K562 (cell line): ENCODE results near the gene KLHL12. TPM values are rescaled to one million over a fixed set of nuclear protein-coding genes. Genes with fewer than 3 reads are reported as not detected.
A peak's percentile ranks its signal among the peaks of the same experiment; 100 is the strongest.

Source experiments
- ATF2 ChIP-seq: sonication (generic); formaldehyde crosslinking; IDR thresholded peaks from 2 replicates; pipeline ENCODE4 v1.8.1; 2022; ENCODE audit warnings: missing genetic modification reagents
- FOXO4 ChIP-seq: fragments of 450-650 bp; formaldehyde crosslinking; IDR thresholded peaks from 2 replicates; pipeline ENCODE4 v1.4.0; 2020; ENCODE audit warnings: mild to moderate bottlenecking, moderate library complexity
- HNRNPK ChIP-seq: fragments of 200-400 bp; formaldehyde crosslinking; IDR thresholded peaks from one replicate; pipeline ENCODE4 v1.6.1; 2018; ENCODE audit warnings: mild to moderate bottlenecking, low read depth, low read length; ENCODE audit not compliant: poor library complexity, severe bottlenecking
- MCM7 ChIP-seq, 2 experiments: fragments of 450-650 bp; IDR thresholded peaks; 2 replicates each; pipeline ENCODE4 v1.6.1; 2016 to 2018
- MED1 ChIP-seq: sonication (generic); formaldehyde crosslinking; IDR thresholded peaks from 2 replicates; pipeline ENCODE4 v1.8.1; 2023; ENCODE audit warnings: missing genetic modification reagents, borderline replicate concordance
- VEZF1 ChIP-seq: fragments of 200-800 bp; sonication (Bioruptor generic); IDR thresholded peaks from 2 replicates; pipeline ENCODE4 v1.6.1; 2017; ENCODE audit warnings: missing genetic modification characterization, missing compliant biosample characterization
- ZNF175 ChIP-seq: fragments of 200-800 bp; sonication (Bioruptor generic); IDR thresholded peaks from 2 replicates; pipeline ENCODE4 v1.6.1; 2016; ENCODE audit warnings: low read depth, mild to moderate bottlenecking, missing genetic modification characterization, missing compliant biosample characterization
- ZNF384 ChIP-seq: IDR thresholded peaks from 2 replicates; pipeline ENCODE4 v1.6.1; 2012; ENCODE audit warnings: low read depth, low read length, improper control_type of control experiment
- polyA plus RNA-seq, 8 experiments: library from polyadenylated mRNA; depleted of rRNA in 4 of 8; stranded (reverse) in 5 of 8; unstranded in 3 of 8; fragments of >200 nt; fragmentation: Nextera tagmentation in 2 of 8; fragmentation: Illumina TruSeq in 1 of 8; extraction: Ambion mirVana in 2 of 8; extraction: Trizol in 1 of 8; gene quantifications; 2 replicates each; pipeline versions ENCODE4 v1.2.1 to v1.2.3, GENCODE V29; 2011 to 2014; ENCODE audit warnings: inconsistent platforms in 1 of 8, missing spikeins in 1 of 8
- total RNA-seq, 7 experiments: library from RNA; depleted of rRNA in 6 of 7; stranded (reverse); fragments of >200 nt in 6 of 7; fragmentation: Illumina TruSeq in 2 of 7; extraction: Trizol in 2 of 7; gene quantifications; 2 replicates each; pipeline versions ENCODE4 v1.2.1 to v1.2.3, GENCODE V29; 2011 to 2021; ENCODE audit warnings: low replicate concordance in 1 of 7
- TF ChIP-seq, protein P1 (sequence below): sonication (generic); formaldehyde crosslinking; IDR thresholded peaks from 2 replicates; pipeline ENCODE4 v1.8.0; 2022; ENCODE audit warnings: missing genetic modification reagents, mild to moderate bottlenecking, moderate library complexity, borderline replicate concordance
- TF ChIP-seq, protein P2 (sequence below), 3 experiments: fragments of 200-800 bp in 1 of 3; sonication (Bioruptor generic) in 1 of 3; sonication (generic) in 1 of 3; formaldehyde crosslinking in 1 of 3; IDR thresholded peaks; 2 replicates each; pipeline versions ENCODE4 v1.6.1 to v1.8.0; 2016 to 2022; ENCODE audit warnings: mild to moderate bottlenecking in 2 of 3, missing compliant biosample characterization in 2 of 3, missing genetic modification characterization in 2 of 3, missing genetic modification reagents in 1 of 3
- TF ChIP-seq, protein P3 (sequence below): fragments of 250-450 bp; sonication (Bioruptor Pico); IDR thresholded peaks from 2 replicates; pipeline ENCODE4 v1.8.0; 2021; ENCODE audit warnings: mild to moderate bottlenecking, moderate library complexity
- TF ChIP-seq, protein P4 (sequence below): fragments of 450-650 bp; IDR thresholded peaks from one replicate; pipeline ENCODE4 v1.6.1; 2018; ENCODE audit warnings: mild to moderate bottlenecking, moderate library complexity; ENCODE audit not compliant: partially characterized antibody
- TF ChIP-seq, protein P5 (sequence below): IDR thresholded peaks from 2 replicates; pipeline ENCODE4 v1.6.1; 2012; ENCODE audit warnings: low read depth, low read length, improper control_type of control experiment, borderline replicate concordance

The KLHL12 gene
- total and polyA plus RNA-seq, 9 of the 15 experiments (the other 6 are each of a cell fraction or from before 2014, with no cell fraction given): 23.1 to 85.1 (median 35.0) TPM

DNA sequence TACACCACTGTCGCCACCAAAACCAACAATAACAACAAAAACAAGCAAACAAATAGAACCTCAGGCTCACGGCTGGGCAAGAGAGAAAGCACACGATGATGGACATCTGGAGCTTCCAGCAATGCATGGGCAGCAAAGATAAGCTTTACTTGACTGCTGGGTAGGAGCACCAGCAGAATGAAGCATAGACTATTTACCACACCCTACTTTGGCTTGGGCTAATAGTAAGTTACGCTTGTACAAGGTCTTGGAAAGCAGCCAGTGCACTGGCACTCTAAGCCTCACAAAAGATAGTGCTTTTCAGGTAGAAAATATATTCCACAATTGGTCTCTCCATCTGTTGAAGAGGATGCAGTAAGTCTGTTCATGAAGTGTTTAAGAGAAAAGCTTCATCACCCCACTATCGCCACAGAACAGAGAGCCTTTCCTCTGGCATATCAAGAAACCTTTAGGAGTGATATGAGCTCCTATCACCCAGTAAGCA is 17.4 kb upstream of the KLHL12 start (continued):
- TF ChIP-seq, protein P1, sequence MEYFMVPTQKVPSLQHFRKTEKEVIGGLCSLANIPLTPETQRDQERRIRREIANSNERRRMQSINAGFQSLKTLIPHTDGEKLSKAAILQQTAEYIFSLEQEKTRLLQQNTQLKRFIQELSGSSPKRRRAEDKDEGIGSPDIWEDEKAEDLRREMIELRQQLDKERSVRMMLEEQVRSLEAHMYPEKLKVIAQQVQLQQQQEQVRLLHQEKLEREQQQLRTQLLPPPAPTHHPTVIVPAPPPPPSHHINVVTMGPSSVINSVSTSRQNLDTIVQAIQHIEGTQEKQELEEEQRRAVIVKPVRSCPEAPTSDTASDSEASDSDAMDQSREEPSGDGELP (CRISPR knock-in tag): peak; percentile 26; the same call in 1 of the 2 replicates
- no peak for TF ChIP-seq MCM7 (IDR thresholded peaks at IDR 0.05)
- no peak for TF ChIP-seq ATF2 (CRISPR knock-in tag)
- TF ChIP-seq VEZF1 (CRISPR knock-in tag): no peak; the same call in 1 of the 2 replicates
- no peak for TF ChIP-seq MED1 (CRISPR knock-in tag)
- TF ChIP-seq HNRNPK: no peak
- TF ChIP-seq, protein P2, sequence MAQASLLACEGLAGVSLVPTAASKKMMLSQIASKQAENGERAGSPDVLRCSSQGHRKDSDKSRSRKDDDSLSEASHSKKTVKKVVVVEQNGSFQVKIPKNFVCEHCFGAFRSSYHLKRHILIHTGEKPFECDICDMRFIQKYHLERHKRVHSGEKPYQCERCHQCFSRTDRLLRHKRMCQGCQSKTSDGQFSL (CRISPR knock-in tag; IDR thresholded peaks at IDR 0.05): no peak
- TF ChIP-seq, protein P2 (tag; IDR thresholded peaks at IDR 0.05): no peak
- TF ChIP-seq, protein P3, sequence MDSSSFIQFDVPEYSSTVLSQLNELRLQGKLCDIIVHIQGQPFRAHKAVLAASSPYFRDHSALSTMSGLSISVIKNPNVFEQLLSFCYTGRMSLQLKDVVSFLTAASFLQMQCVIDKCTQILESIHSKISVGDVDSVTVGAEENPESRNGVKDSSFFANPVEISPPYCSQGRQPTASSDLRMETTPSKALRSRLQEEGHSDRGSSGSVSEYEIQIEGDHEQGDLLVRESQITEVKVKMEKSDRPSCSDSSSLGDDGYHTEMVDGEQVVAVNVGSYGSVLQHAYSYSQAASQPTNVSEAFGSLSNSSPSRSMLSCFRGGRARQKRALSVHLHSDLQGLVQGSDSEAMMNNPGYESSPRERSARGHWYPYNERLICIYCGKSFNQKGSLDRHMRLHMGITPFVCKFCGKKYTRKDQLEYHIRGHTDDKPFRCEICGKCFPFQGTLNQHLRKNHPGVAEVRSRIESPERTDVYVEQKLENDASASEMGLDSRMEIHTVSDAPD (CRISPR knock-in tag): no peak
- no peak for TF ChIP-seq FOXO4 (CRISPR knock-in tag)
- no peak for TF ChIP-seq ZNF175 (CRISPR knock-in tag)
- TF ChIP-seq, protein P4, sequence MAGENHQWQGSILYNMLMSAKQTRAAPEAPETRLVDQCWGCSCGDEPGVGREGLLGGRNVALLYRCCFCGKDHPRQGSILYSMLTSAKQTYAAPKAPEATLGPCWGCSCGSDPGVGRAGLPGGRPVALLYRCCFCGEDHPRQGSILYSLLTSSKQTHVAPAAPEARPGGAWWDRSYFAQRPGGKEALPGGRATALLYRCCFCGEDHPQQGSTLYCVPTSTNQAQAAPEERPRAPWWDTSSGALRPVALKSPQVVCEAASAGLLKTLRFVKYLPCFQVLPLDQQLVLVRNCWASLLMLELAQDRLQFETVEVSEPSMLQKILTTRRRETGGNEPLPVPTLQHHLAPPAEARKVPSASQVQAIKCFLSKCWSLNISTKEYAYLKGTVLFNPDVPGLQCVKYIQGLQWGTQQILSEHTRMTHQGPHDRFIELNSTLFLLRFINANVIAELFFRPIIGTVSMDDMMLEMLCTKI: no peak
- TF ChIP-seq, protein P5, sequence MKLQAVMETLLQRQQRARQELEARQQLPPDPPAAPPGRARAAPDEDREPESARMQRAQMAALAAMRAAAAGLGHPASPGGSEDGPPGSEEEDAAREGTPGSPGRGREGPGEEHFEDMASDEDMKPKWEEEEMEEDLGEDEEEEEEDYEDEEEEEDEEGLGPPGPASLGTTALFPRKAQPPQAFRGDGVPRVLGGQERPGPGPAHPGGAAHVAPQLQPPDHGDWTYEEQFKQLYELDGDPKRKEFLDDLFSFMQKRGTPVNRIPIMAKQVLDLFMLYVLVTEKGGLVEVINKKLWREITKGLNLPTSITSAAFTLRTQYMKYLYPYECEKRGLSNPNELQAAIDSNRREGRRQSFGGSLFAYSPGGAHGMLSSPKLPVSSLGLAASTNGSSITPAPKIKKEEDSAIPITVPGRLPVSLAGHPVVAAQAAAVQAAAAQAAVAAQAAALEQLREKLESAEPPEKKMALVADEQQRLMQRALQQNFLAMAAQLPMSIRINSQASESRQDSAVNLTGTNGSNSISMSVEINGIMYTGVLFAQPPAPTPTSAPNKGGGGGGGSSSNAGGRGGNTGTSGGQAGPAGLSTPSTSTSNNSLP: peak; percentile 34; the same call in 1 of the 2 replicates
- TF ChIP-seq ZNF384: no peak
